Neuronal stem cell (in vitro differentiated cells): ENCODE results near the gene DYNC2I2.
"Not testable (repeated sequence)": the region's sequence is repeated elsewhere in the genome, so short reads cannot be mapped to it uniquely, and the experiment has no call there.

Experiments used
- DNase-seq: peaks from one replicate; pipeline ENCODE4 v3.0.0-alpha.2; 2013; ENCODE audit warnings: low spot score
- H2AFZ ChIP-seq: one replicate; pipeline ENCODE4 v1.6.1; 2013; ENCODE audit warnings: mild to moderate bottlenecking, low read length, inconsistent platforms
- H2AK5ac ChIP-seq: 2 replicates; pipeline ENCODE4 v1.6.1; 2013; ENCODE audit warnings: low read depth, mild to moderate bottlenecking, inconsistent platforms, low read length, moderate library complexity, mixed read lengths
- H2BK120ac ChIP-seq: 2 replicates; pipeline ENCODE4 v1.6.1; 2013; ENCODE audit warnings: low read depth, mild to moderate bottlenecking, inconsistent platforms, low read length, moderate library complexity, mixed read lengths
- H2BK12ac ChIP-seq: one replicate; pipeline ENCODE4 v1.6.1; 2013; ENCODE audit warnings: low read length, inconsistent platforms
- H2BK15ac ChIP-seq: 2 replicates; pipeline ENCODE4 v1.6.1; 2013; ENCODE audit warnings: mild to moderate bottlenecking, low read length, inconsistent platforms, mixed read lengths
- H2BK5ac ChIP-seq: one replicate; pipeline ENCODE4 v1.6.1; 2013; ENCODE audit warnings: inconsistent platforms, mild to moderate bottlenecking, low read length, moderate library complexity
- H3K14ac ChIP-seq: one replicate; pipeline ENCODE4 v1.6.1; 2013; ENCODE audit warnings: low read length, inconsistent platforms
- H3K18ac ChIP-seq: 2 replicates; pipeline ENCODE4 v1.6.1; 2013; ENCODE audit warnings: low read length, inconsistent platforms
- H3K23ac ChIP-seq: 2 replicates; pipeline ENCODE4 v1.6.1; 2013; ENCODE audit warnings: low read depth, mild to moderate bottlenecking, mixed read lengths, low read length, inconsistent platforms; ENCODE audit not compliant: poor library complexity
- H3K27ac ChIP-seq: replicated peaks from 3 replicates; pipeline ENCODE4 v1.5.1; 2013; ENCODE audit warnings: low read length, inconsistent platforms
- H3K27me3 ChIP-seq, 3 experiments: 2 replicates each; pipeline ENCODE4 v1.6.1; 2013; ENCODE audit warnings: low read length in 3 of 3, mild to moderate bottlenecking in 2 of 3, inconsistent platforms in 1 of 3, low read depth in 1 of 3, mixed read lengths in 1 of 3, moderate library complexity in 1 of 3; ENCODE audit not compliant: control insufficient read depth in 3 of 3, insufficient read depth in 3 of 3
- H3K36me3 ChIP-seq, 2 donors: replicated peaks in 1 of 2; 2 replicates each; pipeline ENCODE4 v1.6.1; 2013; ENCODE audit warnings: low read length in 2 of 2; ENCODE audit not compliant: control insufficient read depth in 2 of 2, insufficient read depth in 2 of 2
- H3K4ac ChIP-seq: 2 replicates; pipeline ENCODE4 v1.6.1; 2013; ENCODE audit warnings: inconsistent platforms, mild to moderate bottlenecking, low read length, moderate library complexity
- H3K4me1 ChIP-seq, 2 donors: 1 replicate in 1 of 2; 2 replicates in 1 of 2; pipeline ENCODE4 v1.6.1; 2013; ENCODE audit warnings: low read length in 2 of 2, low read depth in 1 of 2; ENCODE audit not compliant: control insufficient read depth in 2 of 2, insufficient read depth in 1 of 2
- H3K4me2 ChIP-seq: one replicate; pipeline ENCODE4 v1.6.1; 2013; ENCODE audit warnings: mild to moderate bottlenecking, low read length, inconsistent platforms; ENCODE audit not compliant: insufficient read depth, poor library complexity, severe bottlenecking
- H3K4me3 ChIP-seq, 2 donors: 2 replicates each; pipeline ENCODE4 v1.5.1; 2013; ENCODE audit warnings: low read length in 2 of 2, mild to moderate bottlenecking in 2 of 2, inconsistent platforms in 1 of 2, moderate library complexity in 1 of 2
- H3K79me1 ChIP-seq: one replicate; pipeline ENCODE4 v1.6.1; 2013; ENCODE audit warnings: low read depth, mild to moderate bottlenecking, inconsistent platforms, low read length, moderate library complexity
- H3K9ac ChIP-seq: one replicate; pipeline ENCODE4 v1.6.1; 2013; ENCODE audit warnings: mild to moderate bottlenecking, low read depth, low read length, inconsistent platforms; ENCODE audit not compliant: poor library complexity
- H3K9me3 ChIP-seq, 2 donors: replicated peaks in 1 of 2; 2 replicates each; pipeline versions ENCODE3 to v1.6.1; 2013; ENCODE audit warnings: low read length in 2 of 2, mild to moderate bottlenecking in 2 of 2, inconsistent platforms in 1 of 2, low read depth in 1 of 2, mixed read lengths in 1 of 2, moderate library complexity in 1 of 2; ENCODE audit not compliant: control insufficient read depth in 2 of 2, insufficient read depth in 1 of 2
- H4K8ac ChIP-seq: one replicate; pipeline ENCODE4 v1.6.1; 2013; ENCODE audit warnings: low read depth, mild to moderate bottlenecking, inconsistent platforms, low read length, moderate library complexity
- H4K91ac ChIP-seq: one replicate; pipeline ENCODE4 v1.6.1; 2013; ENCODE audit warnings: low read length, low read depth, mild to moderate bottlenecking, inconsistent platforms; ENCODE audit not compliant: poor library complexity
- WGBS, 2 donors: extraction: QIAGEN DNeasy Blood & Tissue Kit; methylation state at CpG; one replicate each; pipeline ENCODE4 v1.1.7; 2013; ENCODE audit warnings: missing lambda C conversion rate in 2 of 2, mixed read lengths in 1 of 2; ENCODE audit not compliant: insufficient read length in 2 of 2, insufficient replicate concordance in 1 of 2; ENCODE audit errors: extremely low coverage in 2 of 2; 5-methylcytosine and 5-hydroxymethylcytosine counted together

The DYNC2I2 gene

DNA sequence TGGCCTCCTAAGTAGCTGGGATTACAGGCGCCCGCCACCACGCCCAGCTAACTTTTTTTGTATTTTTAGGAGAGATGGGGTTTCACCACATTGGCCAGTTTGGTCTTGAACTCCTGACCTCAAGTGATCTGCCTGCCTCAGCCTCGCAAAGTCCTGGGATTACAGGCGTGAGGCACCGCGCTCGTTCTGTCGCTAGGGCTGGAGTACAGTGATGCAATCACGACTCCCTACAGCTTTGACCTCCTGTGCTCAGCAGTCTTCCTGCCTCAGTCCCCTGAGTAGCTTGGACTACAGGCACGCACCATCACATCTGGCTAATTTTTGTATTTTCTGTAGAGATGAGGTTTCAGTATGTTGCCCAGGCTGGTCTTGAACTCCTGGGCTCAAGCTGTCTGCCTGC, 69.7 kb downstream of the DYNC2I2 start:
- not testable (repeated sequence) for H3K14ac ChIP-seq, H3K4me2 ChIP-seq, H3K4me1 ChIP-seq, H3K18ac ChIP-seq, DNase-seq, H3K27me3 ChIP-seq, H3K9ac ChIP-seq, H2AFZ ChIP-seq, H2AK5ac ChIP-seq, H4K91ac ChIP-seq, H3K27ac ChIP-seq, H2BK12ac ChIP-seq, H3K4ac ChIP-seq, H2BK120ac ChIP-seq, H3K4me3 ChIP-seq, H3K79me1 ChIP-seq, H3K9me3 ChIP-seq, H3K23ac ChIP-seq, H2BK15ac ChIP-seq, H2BK5ac ChIP-seq, H4K8ac ChIP-seq
- peaks cover 65 to 94% of the 10 kb centered on the region in 2 donors for H3K36me3 ChIP-seq
- no CpG with 5 or more reads among the region's 11 CpGs for WGBS, 2 donors

GRCh38 chr9:128585155-128585554, 71.5 kb downstream of the DYNC2I2 start:
- DNase-seq, H2BK5ac ChIP-seq, H3K4me2 ChIP-seq, H2BK12ac ChIP-seq, H3K27ac ChIP-seq, H3K4me1 ChIP-seq, H3K27me3 ChIP-seq, H3K9ac ChIP-seq, H3K14ac ChIP-seq, H3K4ac ChIP-seq, H3K4me3 ChIP-seq, H3K18ac ChIP-seq, H2AK5ac ChIP-seq, H3K9me3 ChIP-seq, H3K23ac ChIP-seq, H4K91ac ChIP-seq, H2AFZ ChIP-seq, H2BK15ac ChIP-seq, H3K79me1 ChIP-seq, H4K8ac ChIP-seq, H2BK120ac ChIP-seq: not testable (repeated sequence)
- no CpG with 5 or more reads among the region's 8 CpGs for WGBS, 2 donors
- peaks cover 61 to 95% of the 10 kb centered on the region in 2 donors for H3K36me3 ChIP-seq
